GM18861 (cell line): ENCODE measurements around the gene CCDC87.
"Not testable (repeated sequence)": the region's sequence is repeated elsewhere in the genome, so short reads cannot be mapped to it uniquely, and the experiment has no call there.

Experiments used
- ATAC-seq: cut with Tn5 transposase; IDR thresholded peaks from one replicate; pipeline ENCODE4 v1.9.1; 2021; ENCODE audit not compliant: unreplicated experiment

Gene CCDC87

DNA sequence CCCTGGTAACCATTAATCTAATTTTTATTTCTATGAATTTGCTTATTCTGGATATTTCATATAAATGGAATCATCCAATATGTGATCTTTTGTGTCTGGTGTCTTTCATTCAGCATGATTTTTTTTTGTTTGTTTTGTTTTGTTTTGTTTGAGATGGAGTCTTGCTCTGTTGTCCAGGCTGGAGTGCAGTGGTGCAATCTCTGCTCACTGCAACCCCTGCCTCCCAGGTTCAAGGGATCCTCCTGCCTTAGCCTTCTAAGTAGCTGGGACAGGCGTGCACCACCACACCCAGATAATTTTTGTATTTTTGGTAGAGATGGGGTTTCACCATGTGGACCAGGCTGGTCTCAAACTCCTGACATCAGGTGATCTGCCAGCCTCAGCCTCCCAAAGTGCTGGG lies 7.4 kb downstream of the CCDC87 start:
- ATAC-seq, result not testable (repeated sequence)

DNA sequence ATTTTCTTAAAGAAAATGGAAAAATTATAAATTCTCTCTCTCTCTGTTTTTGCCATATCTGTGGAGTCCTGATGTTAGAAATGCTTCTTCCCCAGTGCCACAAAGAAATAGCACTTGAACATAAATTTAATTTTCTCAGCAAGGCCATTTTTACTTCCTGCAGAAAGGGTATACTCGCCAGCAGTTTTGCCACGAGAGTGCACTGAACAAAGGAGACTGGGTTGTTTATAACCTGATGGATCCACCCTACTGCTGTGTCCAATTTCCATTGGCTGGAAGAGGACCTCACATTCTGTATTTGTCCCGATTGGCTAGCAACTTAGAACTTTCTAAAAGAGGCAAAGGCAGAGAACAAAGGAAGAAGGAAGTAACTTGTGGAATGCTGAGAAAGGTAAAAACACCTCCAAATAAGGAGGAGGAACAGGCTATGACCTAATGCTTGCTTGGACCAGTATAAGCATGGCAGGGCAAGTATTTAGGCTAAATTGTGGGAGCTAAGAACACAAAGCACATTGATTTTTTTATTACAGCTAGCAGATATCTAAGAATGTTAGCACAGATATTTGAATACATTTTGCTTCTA lies 10.2 kb downstream of the CCDC87 start:
- not testable (repeated sequence) for ATAC-seq

DNA sequence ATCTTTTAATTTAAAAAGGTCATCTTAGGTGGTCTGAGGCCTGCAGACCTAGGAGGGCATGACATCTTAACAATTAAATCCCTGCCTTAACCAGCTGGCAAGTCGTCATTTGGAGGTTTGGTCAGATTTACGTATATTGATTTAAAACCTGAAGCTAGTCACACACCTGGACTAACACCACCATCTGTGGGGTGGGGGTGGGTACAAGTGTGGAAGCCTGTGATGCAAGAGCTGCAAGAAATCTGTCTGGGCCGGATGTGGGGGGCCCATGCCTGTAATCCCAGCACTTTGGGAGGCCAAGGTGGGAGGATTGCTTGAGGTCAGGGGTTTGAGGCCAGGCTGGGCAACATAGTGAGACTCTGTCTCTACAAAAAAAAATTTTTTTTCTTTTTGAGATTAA lies 11.6 kb downstream of the CCDC87 start:
- no peak for ATAC-seq

DNA sequence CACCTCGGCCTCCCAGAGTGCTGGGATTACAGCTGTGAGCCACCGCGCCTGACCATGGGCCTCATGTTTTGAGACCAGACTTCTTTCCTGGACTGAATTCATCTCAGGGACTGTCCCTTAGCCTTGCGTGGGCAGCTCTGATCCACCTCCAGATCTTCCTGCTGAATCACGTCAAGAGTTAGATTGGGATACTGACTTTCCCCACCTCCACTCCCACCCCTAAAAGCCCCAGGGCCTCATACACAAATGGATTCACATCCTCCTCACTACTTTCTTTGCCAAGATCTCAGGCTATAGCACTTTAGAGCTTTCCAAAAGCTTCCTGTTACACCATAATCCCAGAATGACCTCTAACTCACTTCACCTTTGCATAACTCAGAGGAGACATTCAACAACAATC lies 12.1 kb downstream of the CCDC87 start:
- ATAC-seq, result no peak

DNA sequence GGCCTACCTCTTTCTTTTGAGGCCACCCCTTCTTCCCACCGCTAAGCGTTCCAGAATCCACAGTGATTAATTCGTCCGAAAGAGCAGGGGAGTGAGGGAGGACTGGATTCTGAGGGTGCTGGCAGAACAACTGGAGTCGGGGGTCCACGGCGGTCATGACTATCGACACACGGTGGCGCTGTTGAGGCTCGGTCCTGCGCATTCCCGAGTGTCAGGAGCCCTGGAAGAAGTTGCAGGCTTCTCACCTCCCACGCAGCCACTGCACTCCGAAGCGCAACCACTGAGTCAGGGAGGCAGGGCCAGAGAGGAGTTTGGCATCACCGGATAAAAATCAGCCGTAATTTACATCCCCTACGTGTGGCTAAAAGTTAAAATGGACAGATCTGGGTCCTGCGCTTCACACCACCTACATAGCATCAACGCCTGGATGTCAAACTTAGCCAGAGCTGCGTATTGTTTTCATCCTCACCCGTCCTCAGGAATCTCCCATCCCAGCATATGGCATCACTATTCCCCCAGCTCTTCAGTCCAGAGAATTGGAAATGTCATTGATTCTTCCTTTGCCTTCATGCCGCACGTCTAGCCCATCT lies 13.8 kb downstream of the CCDC87 start:
- ATAC-seq, result no peak

DNA sequence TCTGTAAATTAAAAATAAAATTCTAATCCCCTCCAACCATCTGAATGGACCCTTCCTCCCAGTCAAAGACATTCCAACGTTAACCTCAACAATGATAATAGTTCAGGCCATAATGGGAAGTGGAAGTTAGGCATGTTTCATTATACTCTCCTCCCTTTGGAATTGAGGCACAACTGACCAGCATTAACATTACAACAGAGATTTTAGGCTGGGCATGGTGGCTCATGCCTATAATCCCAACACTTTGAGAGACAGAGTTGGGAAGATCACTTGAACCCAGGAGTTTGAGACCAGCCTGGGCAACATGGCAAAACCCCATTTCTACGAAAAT lies 22.0 kb downstream of the CCDC87 start:
- no peak for ATAC-seq

DNA sequence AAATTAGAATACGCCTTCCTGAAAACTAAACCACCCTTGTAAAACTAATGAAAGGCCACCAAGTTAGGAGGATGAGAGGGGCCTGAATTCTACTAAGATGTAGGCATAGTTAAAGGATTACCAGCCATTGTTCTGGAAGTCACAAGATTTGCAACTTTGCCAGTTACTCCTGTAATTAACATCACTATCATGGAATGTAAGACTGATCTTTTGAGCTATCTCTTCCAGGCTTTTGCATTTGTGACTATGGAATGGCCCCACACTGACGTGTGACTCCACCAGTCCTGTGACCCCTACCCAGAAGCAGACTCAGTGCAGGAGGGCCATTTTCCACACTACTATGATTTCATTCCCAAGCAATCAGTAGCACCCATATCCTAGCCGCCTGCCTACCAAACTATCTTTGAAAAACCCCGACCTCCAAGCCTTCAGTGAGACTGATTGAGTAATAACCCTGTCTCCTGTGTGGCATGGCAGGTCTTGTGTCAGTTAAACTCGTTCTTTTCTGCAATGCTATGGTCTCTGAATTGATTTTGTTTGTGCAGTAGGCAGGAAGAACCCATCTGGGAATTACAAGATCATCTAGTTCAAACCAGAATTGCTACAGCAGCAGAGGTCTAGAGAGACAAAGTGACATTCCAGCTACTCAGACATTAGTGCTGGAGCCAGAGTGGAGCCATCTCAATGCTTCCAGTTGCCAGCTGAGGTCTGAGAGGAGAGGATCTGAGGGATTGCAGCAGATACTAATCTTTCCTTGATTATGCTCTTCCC lies 22.6 kb downstream of the CCDC87 start:
- no peak for ATAC-seq

DNA sequence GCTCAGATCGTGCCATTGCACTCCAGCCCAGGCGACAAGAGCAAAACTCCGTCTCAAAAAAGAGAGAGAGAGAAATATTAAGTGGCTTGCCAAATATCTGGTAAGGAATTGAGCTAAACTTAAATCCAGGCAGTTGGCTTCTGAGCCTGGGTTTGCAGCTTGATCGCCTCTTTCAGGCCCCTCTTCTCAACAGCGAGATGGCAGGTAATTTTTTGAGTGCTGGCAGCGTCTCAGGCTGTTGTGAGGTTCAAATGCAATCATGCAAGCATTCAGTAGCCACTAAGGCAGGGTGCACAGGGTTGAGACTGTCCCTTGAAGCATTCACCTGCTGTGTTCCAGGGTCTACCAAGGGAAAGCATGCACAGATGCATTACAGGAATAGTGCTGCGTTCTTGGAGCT lies 23.8 kb downstream of the CCDC87 start:
- ATAC-seq, result no peak

DNA sequence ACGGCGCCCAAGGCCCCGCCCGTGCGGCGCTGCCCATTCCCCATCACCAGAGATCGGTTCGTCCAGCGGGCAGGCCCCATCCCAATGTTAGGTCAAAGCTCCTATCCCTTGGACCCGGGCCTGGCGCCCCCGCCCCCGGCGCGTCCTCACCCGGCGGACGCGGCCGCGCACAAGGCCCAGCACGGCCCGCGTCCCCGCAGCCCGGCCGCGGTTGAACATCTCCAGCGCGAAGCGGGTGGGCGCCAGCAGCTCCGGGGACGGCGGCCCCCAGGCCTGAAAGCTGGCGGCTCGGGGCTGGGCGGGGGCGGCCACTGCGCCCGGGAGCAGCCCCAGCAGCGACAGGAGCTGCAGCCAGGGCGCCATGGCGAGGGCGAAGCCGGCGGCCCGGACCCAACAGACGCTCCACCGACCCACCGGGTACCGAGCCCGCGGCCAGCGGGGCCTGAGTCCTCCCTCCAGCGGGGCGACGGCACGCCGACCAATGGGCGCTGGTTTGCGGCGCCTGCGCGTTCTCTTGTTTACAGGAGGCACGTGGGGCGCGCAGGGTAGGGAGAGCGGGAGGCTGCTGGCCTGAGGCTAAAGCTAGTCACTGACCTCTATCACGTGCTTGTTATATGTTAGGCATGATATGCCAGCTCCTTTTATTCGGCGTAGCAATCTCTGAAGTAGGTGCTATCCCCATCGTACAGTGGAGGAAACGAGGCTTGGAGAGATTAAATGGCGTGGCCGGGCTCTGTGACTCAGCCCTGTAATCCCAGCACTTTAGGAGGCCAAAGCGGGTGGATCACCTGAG lies 24.5 kb downstream of the CCDC87 start, which contains the start of gene CTSF:
CTSF (minus strand) TSS at position 483 of the 793 bp plus-strand sequence; CDS start at position 363, 120 bp downstream.
- no peak for ATAC-seq

DNA sequence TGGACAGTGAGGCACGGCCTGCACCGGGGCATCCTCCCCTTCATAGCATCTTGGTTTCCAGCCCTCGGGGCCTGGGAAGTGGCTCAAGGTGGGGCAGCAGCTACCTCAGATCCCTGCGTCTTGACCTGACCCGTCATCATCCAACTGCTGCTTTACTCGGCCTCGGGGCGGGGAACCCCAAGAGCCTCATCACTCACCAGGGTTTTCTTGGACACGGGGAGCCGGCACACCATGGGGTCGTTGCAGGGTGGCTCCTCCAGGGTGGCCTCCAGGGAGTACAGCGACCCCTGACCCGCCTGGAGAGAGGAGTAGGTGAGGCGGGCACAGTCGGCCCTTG lies 25.1 kb downstream of the CCDC87 start:
- no peak for ATAC-seq

DNA sequence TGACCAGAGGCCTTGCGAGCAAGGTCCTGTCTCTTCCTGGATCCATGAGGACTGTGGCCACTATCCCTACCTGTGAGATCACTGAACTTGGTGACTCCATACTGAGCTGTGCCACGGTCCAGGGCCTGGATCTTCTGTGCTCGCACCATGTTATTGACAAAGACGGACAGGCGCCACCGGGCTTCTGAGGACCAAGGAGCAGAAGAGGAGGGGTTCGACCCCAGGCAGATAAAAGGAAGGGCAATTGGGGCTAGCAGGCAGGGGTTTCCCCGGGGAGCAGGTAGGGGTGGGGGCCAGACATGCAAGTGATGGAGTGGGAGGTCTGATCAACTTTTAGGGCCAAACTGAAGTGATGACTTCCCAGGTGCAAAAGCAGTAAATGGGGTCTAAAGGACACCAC lies 26.6 kb downstream of the CCDC87 start:
- ATAC-seq, result no peak

DNA sequence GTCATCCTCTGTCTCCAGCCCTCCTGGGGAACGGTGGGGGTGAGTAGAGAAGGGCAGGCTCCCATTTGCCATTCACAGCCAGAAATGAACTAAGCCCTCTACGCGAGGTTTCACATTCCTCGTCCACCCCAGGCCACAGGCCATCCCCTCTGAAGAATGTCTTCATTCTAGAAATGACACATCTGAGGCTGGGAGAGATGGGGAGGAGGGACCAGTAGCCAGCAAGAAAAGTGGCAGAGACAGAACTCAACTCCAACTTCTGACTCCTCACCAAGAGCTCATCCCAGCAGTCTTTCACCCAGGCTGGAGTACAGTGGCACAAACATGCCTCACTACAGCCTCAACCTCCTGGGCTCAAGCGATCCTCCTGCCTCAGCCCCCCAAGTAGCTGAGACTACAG lies 27.9 kb downstream of the CCDC87 start:
- ATAC-seq, result no peak

DNA sequence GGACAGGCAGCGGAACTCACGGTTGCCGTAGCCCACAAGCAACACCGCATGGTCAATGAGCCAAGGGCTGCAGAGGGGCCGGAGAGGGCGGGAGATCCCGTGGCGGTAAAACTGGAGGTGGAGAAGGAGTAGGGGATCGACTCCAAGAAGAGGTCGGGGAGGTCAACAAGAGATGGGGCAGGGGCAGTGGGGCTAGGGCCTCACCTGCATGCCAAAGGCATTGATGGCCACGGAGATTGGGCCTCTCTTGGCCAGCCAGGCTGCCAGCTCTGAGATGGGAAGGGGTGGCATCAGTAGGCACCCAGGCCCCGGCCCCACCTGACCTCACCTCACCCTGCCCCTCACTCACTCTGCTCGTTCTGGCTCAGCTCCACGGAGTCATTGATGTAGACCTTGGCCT lies 28.3 kb downstream of the CCDC87 start:
- ATAC-seq, result no peak

DNA sequence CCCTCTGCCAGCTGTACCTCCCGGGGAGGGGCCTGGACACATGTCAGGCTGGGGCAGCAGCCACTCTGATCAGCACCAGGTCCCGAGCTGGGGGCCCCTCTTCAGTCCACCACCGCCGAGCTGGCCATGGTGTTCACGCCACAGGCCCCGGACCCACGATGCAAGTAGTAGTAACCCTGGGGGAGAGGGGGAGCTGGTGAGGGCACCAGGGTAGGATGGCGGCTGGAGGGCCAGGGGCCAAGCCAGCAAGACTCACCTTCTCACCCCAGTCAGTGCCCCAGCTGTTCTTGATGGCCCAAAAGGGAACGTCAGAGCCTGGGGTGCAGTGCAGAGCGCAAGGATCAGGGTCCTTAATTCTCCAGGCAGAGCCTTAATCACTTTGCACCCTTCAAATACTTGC lies 29.0 kb downstream of the CCDC87 start:
- ATAC-seq, result no peak

DNA sequence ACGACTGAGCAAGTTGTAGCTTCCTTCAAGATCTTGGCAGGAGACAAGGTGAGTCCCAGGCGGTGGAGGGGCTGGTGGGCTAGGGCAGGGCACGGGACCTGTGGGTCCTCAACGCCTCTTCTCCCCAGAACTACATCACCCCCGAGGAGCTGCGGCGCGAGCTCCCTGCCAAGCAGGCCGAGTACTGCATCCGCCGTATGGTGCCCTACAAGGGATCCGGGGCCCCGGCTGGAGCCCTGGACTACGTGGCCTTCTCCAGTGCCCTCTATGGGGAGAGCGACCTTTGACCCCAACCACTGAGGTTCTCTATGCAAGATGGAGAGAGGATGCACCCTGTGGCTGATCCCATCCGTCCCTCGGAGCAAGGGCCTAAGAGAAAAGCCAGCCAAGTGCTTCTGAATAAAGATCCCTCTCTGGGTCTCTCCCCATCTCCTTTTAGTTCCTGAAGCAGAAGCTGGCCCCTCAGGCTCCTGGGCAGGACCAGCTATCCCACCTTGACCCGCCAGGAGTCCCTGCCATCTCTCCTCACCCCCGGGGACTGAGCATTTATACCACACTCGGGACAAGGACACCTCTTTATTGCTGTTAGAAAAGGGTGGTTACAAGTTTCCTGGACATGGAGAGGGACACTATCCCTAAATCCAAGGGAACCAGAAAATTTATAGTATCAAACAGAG lies 29.8 kb downstream of the CCDC87 start:
- no peak for ATAC-seq

DNA sequence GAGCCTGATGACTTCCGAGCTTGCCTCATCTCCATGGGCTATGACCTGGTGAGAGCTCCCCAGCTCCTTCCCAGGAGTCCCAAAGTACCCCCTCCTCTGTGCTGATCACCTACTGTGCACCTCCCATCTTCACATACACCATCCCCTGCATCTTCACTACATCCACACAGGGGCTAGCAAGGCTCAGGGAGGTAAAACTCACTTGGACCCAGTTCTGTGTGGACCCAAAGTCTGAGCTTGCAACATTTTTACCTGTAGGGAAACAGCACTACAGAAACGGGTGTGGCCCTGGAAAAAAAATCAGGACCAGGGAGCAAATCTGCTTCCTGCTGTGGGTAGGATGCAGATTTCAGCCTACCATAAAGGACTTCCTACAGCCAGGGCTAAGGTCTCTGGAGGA lies 30.6 kb downstream of the CCDC87 start:
- ATAC-seq, result no peak

DNA sequence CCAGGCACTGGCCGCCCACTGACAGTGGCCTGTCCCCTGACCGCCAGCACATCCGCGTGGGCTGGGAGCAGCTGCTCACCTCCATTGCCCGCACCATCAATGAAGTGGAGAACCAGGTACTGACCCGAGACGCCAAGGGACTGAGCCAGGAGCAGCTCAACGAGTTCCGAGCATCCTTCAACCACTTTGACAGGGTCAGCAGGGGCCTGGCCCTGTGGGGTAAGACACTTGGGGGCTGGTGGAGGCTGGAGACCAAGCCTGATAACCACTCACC lies 31.0 kb downstream of the CCDC87 start:
- no peak for ATAC-seq

DNA sequence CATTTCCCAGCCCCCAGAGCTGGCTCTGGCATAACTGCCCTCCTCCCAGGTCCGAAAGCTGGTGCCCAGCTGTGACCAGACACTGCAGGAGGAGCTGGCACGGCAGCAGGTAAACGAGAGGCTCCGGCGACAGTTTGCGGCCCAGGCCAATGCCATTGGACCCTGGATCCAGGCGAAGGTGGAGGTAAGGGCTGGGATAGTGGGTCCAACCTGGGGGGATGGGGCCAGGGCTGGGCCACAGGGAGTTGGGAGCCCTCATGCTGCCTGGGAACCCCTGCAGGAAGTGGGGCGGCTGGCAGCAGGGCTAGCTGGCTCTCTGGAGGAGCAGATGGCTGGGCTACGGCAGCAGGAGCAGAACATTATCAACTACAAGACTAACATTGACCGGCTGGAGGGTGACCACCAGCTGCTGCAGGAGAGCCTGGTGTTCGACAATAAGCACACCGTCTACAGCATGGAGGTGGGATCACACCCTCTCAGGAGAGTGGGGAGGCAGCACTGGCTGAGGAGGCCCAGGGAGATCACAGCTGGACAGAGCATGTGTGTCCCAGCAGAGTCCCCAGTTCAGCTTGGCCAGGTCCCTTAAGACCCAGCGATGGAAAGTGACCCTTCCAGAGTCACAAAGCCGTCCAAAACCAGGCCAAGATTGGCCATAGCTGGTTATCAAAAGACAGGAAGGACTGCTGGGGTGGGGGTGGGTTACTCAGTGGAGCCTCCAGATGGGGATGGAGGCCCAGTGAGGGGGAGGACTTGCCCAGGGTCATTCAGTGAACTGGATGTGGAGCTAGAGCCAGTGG lies 31.5 kb downstream of the CCDC87 start:
- no peak for ATAC-seq

DNA sequence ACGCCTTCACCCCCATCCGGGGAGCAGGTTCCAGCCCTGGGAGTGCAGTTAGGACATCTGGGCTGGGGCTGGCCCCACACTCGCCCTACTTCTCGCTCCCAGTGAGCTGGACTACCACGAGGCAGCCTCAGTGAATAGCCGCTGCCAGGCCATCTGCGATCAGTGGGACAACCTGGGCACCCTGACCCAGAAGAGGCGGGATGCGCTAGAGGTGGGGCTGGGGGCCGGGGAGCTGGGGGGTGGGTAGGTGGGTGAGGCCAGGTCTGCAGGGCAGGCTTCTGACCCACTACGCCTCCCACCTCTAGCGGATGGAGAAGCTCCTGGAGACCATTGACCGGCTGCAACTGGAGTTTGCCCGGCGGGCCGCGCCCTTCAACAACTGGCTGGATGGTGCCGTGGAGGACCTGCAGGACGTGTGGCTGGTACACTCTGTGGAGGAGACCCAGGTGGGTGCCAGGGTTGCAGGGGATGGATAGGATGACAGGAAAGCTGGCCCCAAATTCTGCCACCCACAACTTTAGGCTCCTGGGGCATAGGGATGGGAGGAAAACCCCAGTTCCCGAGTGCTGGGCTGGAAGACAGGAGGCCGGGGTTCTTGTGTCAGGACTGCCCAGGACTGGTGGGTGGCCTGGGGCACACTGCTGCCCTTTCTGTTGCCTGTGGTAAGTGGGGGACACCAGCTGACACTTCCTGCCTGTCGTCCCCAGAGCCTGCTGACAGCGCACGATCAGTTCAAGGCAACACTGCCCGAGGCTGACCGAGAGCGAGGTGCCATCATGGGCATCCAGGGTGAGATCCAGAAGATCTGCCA lies 32.8 kb downstream of the CCDC87 start:
- ATAC-seq, result no peak
